Measurements from ENCODE around the gene CADM2.

GRCh38 chr3:85360742-85361387 lies 402.1 kb downstream of the CADM2 start:
- TF ChIP-seq, protein P1, sequence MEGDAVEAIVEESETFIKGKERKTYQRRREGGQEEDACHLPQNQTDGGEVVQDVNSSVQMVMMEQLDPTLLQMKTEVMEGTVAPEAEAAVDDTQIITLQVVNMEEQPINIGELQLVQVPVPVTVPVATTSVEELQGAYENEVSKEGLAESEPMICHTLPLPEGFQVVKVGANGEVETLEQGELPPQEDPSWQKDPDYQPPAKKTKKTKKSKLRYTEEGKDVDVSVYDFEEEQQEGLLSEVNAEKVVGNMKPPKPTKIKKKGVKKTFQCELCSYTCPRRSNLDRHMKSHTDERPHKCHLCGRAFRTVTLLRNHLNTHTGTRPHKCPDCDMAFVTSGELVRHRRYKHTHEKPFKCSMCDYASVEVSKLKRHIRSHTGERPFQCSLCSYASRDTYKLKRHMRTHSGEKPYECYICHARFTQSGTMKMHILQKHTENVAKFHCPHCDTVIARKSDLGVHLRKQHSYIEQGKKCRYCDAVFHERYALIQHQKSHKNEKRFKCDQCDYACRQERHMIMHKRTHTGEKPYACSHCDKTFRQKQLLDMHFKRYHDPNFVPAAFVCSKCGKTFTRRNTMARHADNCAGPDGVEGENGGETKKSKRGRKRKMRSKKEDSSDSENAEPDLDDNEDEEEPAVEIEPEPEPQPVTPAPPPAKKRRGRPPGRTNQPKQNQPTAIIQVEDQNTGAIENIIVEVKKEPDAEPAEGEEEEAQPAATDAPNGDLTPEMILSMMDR (IDR thresholded peaks at IDR 0.05): peak; percentile 34 to 48 (median 43)
- TF ChIP-seq POLR2A (IDR thresholded peaks at IDR 0.05): no peak

All from adrenal gland (tissue), 5 donors.